Ishikawa (cell line): ENCODE results near the gene NANS.

ENCODE experiments used
- CEBPB ChIP-seq: IDR thresholded peaks from 2 replicates; pipeline ENCODE4 v1.6.1; 2012
- CREB1 ChIP-seq: IDR thresholded peaks from 2 replicates; pipeline ENCODE4 v1.6.1; 2012; ENCODE audit warnings: low read depth
- EGR1 ChIP-seq: IDR thresholded peaks from 2 replicates; pipeline ENCODE4 v1.6.1; 2012
- EP300 ChIP-seq: IDR thresholded peaks from 2 replicates; pipeline ENCODE4 v1.6.1; 2012; ENCODE audit warnings: borderline replicate concordance
- FOXM1 ChIP-seq: IDR thresholded peaks from 2 replicates; pipeline ENCODE4 v1.6.1; 2012; ENCODE audit warnings: low read depth, borderline replicate concordance
- NFIC ChIP-seq: IDR thresholded peaks from 2 replicates; pipeline ENCODE4 v1.6.1; 2012
- RAD21 ChIP-seq: IDR thresholded peaks from 2 replicates; pipeline ENCODE4 v1.6.1; 2012; ENCODE audit warnings: low read depth
- TAF1 ChIP-seq: IDR thresholded peaks from 2 replicates; pipeline ENCODE4 v1.6.1; 2012; ENCODE audit warnings: low read depth, mild to moderate bottlenecking
- TCF12 ChIP-seq: IDR thresholded peaks from 2 replicates; pipeline ENCODE4 v1.6.1; 2012; ENCODE audit warnings: low read depth
- TEAD4 ChIP-seq: IDR thresholded peaks from 2 replicates; pipeline ENCODE4 v1.6.1; 2012
- YY1 ChIP-seq: IDR thresholded peaks from 2 replicates; pipeline ENCODE4 v1.6.1; 2012; ENCODE audit warnings: low read depth
- ZBTB7A ChIP-seq: IDR thresholded peaks from 2 replicates; pipeline ENCODE4 v1.6.1; 2012; ENCODE audit warnings: low read depth
- TF ChIP-seq, protein P1 (sequence below): IDR thresholded peaks from 2 replicates; pipeline ENCODE4 v1.6.1; 2012; ENCODE audit warnings: low read depth, mild to moderate bottlenecking
- TF ChIP-seq, protein P2 (sequence below): IDR thresholded peaks from 2 replicates; pipeline ENCODE4 v1.6.1; 2012
- TF ChIP-seq, protein P3 (sequence below): IDR thresholded peaks from 2 replicates; pipeline ENCODE4 v1.6.1; 2012

The NANS gene

DNA sequence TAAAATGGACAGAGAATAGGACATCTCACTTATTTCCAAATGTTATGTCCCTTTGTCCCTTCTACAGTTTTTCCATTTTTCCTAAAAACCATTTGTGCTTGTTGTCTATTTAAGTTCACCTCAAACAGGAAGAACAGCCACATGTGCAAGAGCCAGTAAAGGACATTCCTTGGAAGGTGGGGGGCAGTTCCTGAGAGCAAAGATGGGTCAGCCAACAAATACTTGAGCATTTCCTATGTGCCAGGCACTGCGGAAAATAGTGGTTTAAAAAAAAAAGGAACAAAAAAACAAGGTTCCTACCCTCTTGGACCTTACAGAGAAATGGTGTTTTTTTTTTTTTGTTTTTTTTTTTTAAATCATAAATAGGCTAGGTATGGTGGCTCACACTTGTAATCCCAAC lies 46.6 kb upstream of the NANS start:
- TF ChIP-seq, protein P1, sequence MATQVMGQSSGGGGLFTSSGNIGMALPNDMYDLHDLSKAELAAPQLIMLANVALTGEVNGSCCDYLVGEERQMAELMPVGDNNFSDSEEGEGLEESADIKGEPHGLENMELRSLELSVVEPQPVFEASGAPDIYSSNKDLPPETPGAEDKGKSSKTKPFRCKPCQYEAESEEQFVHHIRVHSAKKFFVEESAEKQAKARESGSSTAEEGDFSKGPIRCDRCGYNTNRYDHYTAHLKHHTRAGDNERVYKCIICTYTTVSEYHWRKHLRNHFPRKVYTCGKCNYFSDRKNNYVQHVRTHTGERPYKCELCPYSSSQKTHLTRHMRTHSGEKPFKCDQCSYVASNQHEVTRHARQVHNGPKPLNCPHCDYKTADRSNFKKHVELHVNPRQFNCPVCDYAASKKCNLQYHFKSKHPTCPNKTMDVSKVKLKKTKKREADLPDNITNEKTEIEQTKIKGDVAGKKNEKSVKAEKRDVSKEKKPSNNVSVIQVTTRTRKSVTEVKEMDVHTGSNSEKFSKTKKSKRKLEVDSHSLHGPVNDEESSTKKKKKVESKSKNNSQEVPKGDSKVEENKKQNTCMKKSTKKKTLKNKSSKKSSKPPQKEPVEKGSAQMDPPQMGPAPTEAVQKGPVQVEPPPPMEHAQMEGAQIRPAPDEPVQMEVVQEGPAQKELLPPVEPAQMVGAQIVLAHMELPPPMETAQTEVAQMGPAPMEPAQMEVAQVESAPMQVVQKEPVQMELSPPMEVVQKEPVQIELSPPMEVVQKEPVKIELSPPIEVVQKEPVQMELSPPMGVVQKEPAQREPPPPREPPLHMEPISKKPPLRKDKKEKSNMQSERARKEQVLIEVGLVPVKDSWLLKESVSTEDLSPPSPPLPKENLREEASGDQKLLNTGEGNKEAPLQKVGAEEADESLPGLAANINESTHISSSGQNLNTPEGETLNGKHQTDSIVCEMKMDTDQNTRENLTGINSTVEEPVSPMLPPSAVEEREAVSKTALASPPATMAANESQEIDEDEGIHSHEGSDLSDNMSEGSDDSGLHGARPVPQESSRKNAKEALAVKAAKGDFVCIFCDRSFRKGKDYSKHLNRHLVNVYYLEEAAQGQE = no peak
- TF ChIP-seq EGR1 = no peak
- TF ChIP-seq NFIC = no peak
- TF ChIP-seq TCF12 = no peak
- no peak for TF ChIP-seq ZBTB7A
- TF ChIP-seq CEBPB = no peak
- TF ChIP-seq EP300 = no peak
- no peak for TF ChIP-seq FOXM1
- TF ChIP-seq, protein P2, sequence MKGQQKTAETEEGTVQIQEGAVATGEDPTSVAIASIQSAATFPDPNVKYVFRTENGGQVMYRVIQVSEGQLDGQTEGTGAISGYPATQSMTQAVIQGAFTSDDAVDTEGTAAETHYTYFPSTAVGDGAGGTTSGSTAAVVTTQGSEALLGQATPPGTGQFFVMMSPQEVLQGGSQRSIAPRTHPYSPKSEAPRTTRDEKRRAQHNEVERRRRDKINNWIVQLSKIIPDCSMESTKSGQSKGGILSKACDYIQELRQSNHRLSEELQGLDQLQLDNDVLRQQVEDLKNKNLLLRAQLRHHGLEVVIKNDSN = no peak
- TF ChIP-seq RAD21 = no peak

DNA sequence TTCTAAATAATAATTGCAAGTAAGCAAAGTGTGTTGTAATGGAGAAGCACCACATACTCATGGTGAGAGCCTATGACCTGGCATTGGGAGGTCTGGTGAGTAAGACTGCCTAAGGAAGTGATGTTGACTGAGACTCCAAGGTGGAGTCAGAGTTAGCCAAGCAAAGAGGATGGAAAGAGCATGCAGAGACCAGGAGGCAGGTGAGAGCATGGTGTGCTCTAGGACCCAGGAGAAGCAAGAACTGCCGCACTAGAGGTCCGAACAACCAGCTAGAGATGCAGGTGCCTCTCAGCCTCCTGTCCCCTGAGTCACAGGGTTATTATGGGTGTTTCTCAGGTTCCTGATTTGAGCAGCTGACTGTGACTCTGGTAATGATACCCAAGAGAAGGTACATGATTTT lies 46.1 kb upstream of the NANS start:
- no peak for TF ChIP-seq FOXM1
- TF ChIP-seq RAD21 = no peak
- TF ChIP-seq, protein P2 = no peak
- TF ChIP-seq NFIC = no peak
- no peak for TF ChIP-seq CREB1
- no peak for TF ChIP-seq EP300
- TF ChIP-seq, protein P1 = no peak
- TF ChIP-seq EGR1 = no peak
- TF ChIP-seq TEAD4 = no peak
- TF ChIP-seq, protein P3, sequence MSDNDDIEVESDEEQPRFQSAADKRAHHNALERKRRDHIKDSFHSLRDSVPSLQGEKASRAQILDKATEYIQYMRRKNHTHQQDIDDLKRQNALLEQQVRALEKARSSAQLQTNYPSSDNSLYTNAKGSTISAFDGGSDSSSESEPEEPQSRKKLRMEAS = no peak
- TF ChIP-seq TAF1 = no peak
- no peak for TF ChIP-seq CEBPB
- TF ChIP-seq ZBTB7A = no peak
- no peak for TF ChIP-seq TCF12
- no peak for TF ChIP-seq YY1

DNA sequence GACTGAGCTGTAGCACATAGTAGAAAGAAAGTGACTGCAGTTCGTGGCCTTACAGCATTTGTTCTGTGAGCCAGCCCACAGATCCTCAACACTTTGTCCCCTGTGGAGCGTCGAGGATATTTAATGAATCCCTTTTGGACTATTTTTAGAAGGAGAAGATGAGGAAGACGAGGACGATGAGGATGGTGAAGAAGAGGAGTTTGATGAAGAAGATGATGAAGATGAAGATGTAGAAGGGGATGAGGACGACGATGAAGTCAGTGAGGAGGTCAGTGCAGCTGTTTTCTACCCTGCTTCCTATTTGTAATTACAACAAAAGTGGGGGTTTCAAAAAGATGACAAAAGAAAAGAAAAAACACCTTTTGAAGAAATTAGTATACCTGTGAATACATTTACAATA lies 45.4 kb upstream of the NANS start:
- TF ChIP-seq ZBTB7A (no peak), TEAD4 (no peak), FOXM1 (no peak), YY1 (no peak), EGR1 (no peak), RAD21 (no peak), EP300 (no peak), TAF1 (no peak), TCF12 (no peak), NFIC (no peak), CEBPB (no peak), CREB1 (no peak)
- TF ChIP-seq, protein P3 = no peak
- TF ChIP-seq, protein P2 = no peak
- TF ChIP-seq, protein P1 = no peak

DNA sequence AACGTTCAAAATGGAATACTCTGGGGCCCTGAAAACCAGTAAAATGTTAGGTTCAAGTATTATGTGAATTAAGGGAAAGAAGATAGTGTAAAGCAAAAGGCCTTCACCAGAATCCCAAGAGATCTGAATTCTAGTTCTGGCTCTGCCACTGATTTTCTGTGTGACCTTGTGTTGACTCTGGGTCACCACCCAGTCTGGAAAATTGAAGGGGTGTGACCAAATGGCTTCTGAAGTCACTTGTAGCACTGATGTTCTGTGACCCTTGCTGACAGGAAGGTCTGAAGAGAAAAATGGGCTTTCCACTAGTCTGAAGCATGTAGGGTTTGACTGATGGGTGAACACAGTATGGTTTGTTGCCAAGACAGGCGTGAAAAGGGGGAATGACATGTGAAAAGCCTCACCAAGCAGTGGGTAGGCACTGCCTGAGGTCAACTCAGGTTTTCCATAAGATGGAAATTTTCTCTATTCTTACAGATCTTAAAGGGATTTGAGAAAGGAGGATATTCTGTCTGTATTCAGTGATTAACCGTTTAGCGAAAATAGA lies 40.3 kb upstream of the NANS start:
- TF ChIP-seq, protein P3 = no peak
